ENCODE results near the gene WDFY1.

WDFY1 gene

GRCh38 chr2:223923976-223924375 is 21.2 kb downstream of the WDFY1 start:
- TF ChIP-seq ZNF155 (tag by site-specific recombination; IDR thresholded peaks at IDR 0.05) (no peak), ZBTB6 (tag by site-specific recombination; IDR thresholded peaks at IDR 0.05) (no peak), ZNF394 (tag by site-specific recombination; IDR thresholded peaks at IDR 0.05; ENCODE audit: borderline replicate concordance) (no peak), ZNF629 (tag by site-specific recombination; IDR thresholded peaks at IDR 0.05) (no peak)
- H3K4me3 ChIP-seq (ENCODE audit: low read depth, low read length): no peak overlapping the region
- no peaks in the 10 kb centered on the region for H3K9me3 ChIP-seq (ENCODE audit: control insufficient read depth, insufficient read depth, low read depth, low read length)
- CTCF ChIA-PET: interaction anchor here (0.8 kb wide), 1 partner anchor 12 kb away, joined by 3 read pairs; no protein-coding TSS in a partner anchor
- H3K27ac ChIP-seq (ENCODE audit: extremely low read depth, low read depth, low read length): no peak overlapping the region
- peaks cover 0 to 6% of the 10 kb centered on the region in 2 experiments; a peak in 2 of 3 replicates for H3K36me3 ChIP-seq (ENCODE audit: control insufficient read depth in 2 of 2, insufficient read depth in 1 of 2, low read length in 2 of 2)
- H3K4me1 ChIP-seq (ENCODE audit: control insufficient read depth, insufficient read depth, low read length): no peaks in the 10 kb centered on the region
- POLR2A ChIA-PET: no interaction called here

- ChIA-PET CTCF (no interaction called here), POLR2A (no interaction called here)
- TF ChIP-seq ZNF513 (tag by site-specific recombination; IDR thresholded peaks at IDR 0.05): no peak
- TF ChIP-seq ZFP3 (tag by site-specific recombination; IDR thresholded peaks at IDR 0.05; ENCODE audit: low read depth): no peak
- TF ChIP-seq ZNF19 (tag by site-specific recombination; IDR thresholded peaks at IDR 0.05; ENCODE audit: low read depth): no peak
- no peak for TF ChIP-seq ZNF175 (tag by site-specific recombination; IDR thresholded peaks at IDR 0.05)
- no peak for TF ChIP-seq EGR2 (tag by site-specific recombination; IDR thresholded peaks at IDR 0.05; ENCODE audit: low read depth)
- no peak for TF ChIP-seq ZBTB21 (tag by site-specific recombination; IDR thresholded peaks at IDR 0.05)
- TF ChIP-seq ZNF555 (tag by site-specific recombination; conservative IDR thresholded peaks at IDR 0.05): no peak
- TF ChIP-seq ZNF362 (tag by site-specific recombination; IDR thresholded peaks at IDR 0.05): no peak
- no peak for TF ChIP-seq INSM2 (tag by site-specific recombination; IDR thresholded peaks at IDR 0.05)
- no peak for TF ChIP-seq ATF2 (tag by site-specific recombination; IDR thresholded peaks at IDR 0.05; ENCODE audit: low read depth)
- TF ChIP-seq MEIS1 (CRISPR knock-in tag; IDR thresholded peaks at IDR 0.05; ENCODE audit: borderline replicate concordance): no peak
- TF ChIP-seq ZNF530 (tag by site-specific recombination; IDR thresholded peaks at IDR 0.05; ENCODE audit: low read depth): no peak
- TF ChIP-seq TRIM28 (IDR thresholded peaks at IDR 0.05; ENCODE audit: borderline replicate concordance, low read length): no peak
- no peak for TF ChIP-seq WT1 (tag by site-specific recombination; IDR thresholded peaks at IDR 0.05)
- TF ChIP-seq ZNF558 (tag by site-specific recombination; IDR thresholded peaks at IDR 0.05): no peak
- no peaks in the 10 kb centered on the region for H3K4me1 ChIP-seq (ENCODE audit: control insufficient read depth, insufficient read depth, low read length)
- H3K36me3 ChIP-seq (ENCODE audit: control insufficient read depth in 2 of 2, insufficient read depth in 1 of 2, low read length in 2 of 2): peaks cover 0 to 6% of the 10 kb centered on the region in 2 experiments; a peak in 2 of 3 replicates
- H3K9me3 ChIP-seq (ENCODE audit: control insufficient read depth, insufficient read depth, low read depth, low read length): no peaks in the 10 kb centered on the region
- no peak overlapping the region for H3K4me3 ChIP-seq (ENCODE audit: low read depth, low read length)
- no peak overlapping the region for H3K27ac ChIP-seq (ENCODE audit: extremely low read depth, low read depth, low read length)
Measured at GRCh38 chr2:223922308-223922707, 22.8 kb downstream of the WDFY1 start.
